ENCODE data around the gene IBA57. TPM values are rescaled to one million over a fixed set of nuclear protein-coding genes. Genes with fewer than 3 reads are reported as not detected.

IBA57 gene
- total and polyA plus RNA-seq, 8 donors: 5.3 to 13.5 (median 7.1) TPM

DNA sequence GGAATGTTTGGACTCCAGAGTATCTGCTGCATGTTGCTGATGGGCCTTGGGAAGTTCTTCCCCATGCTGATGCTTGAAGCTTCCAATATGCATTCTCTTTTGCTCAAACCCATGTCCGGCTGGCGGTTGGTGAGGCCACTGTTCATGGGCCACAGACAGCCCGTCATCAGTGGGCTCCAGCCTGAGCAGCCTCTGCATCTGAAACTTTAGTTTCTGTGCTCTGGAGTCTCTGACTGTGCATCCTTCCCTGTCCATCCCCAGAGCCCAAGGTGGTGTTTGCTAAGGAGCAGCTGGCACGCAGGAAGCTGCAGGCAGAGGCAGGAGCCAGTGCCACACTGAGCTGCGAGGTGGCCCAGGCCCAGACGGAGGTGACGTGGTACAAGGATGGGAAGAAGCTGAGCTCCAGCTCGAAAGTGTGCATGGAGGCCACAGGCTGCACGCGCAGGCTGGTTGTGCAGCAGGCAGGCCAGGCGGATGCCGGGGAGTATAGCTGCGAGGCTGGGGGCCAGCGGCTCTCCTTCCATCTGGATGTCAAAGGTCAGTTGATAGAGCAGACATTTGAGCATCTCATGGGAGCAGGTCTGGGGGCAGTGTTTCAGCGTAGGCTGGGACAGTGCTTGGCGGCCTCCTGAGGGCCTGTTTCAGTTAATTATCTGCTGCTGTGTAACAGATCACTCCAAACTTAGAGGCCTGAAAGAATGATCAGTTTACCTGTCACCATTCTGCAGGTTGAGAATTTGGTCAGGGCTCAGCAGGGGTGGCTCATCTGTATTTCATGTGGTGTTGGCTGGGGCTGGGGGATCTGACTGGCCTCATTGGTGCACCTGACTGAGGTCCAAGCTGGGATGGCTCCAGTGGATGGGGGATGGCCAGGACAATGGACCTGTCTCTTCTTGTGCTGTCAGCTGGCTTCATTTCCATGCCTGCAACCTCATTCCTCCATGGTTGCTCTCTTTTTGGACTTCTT is 58.9 kb downstream of the IBA57 start:
- Histone ChIP-seq H3K4me3 (no peak overlapping the region), H3K9me3 (peaks cover 0 to 17% of the 10 kb centered on the region in 2 donors), H3K27me3 (no peaks in the 10 kb centered on the region), H3K4me1 (peaks cover 0 to 12% of the 10 kb centered on the region in 2 donors), H3K27ac (no peak overlapping the region), H3K36me3 (peaks cover 0 to 28% of the 10 kb centered on the region in 2 donors)
- DNase-seq: no peak
- ATAC-seq: no peak
- TF ChIP-seq, protein P1, sequence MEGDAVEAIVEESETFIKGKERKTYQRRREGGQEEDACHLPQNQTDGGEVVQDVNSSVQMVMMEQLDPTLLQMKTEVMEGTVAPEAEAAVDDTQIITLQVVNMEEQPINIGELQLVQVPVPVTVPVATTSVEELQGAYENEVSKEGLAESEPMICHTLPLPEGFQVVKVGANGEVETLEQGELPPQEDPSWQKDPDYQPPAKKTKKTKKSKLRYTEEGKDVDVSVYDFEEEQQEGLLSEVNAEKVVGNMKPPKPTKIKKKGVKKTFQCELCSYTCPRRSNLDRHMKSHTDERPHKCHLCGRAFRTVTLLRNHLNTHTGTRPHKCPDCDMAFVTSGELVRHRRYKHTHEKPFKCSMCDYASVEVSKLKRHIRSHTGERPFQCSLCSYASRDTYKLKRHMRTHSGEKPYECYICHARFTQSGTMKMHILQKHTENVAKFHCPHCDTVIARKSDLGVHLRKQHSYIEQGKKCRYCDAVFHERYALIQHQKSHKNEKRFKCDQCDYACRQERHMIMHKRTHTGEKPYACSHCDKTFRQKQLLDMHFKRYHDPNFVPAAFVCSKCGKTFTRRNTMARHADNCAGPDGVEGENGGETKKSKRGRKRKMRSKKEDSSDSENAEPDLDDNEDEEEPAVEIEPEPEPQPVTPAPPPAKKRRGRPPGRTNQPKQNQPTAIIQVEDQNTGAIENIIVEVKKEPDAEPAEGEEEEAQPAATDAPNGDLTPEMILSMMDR (IDR thresholded peaks at IDR 0.05): no peak
- intact Hi-C loops (cut with DNase I): no loop called here

DNA sequence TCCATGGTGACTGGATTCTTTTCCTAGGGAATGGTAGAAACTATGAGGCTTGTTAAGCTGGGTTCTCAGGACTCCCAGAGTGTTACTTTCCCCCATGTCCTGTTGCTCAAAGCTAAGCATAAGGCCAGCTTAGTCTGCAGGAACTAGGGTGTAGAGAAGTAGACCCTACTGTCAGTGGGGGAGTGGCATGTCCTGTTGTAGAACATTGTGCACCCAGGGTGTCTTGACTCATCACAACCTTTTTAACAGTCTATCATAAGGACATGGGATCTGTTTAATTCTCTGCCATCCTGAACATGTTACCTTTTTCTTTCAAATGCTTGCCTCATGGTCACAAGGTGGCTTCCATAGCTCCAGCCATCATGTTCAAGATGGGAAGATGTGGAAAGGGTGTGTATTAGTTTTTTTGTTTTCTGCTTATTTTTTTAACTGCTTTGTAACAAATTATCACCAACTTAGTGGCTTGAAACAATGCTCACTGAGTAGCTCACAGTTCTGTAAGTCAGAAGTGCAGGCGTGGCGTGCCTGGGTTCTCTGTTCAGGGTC is 59.6 kb downstream of the IBA57 start:
- intact Hi-C loops (cut with DNase I): no loop called here
- DNase-seq (no peak), ATAC-seq (no peak)
- Histone ChIP-seq H3K4me3 (no peak overlapping the region), H3K27me3 (no peaks in the 10 kb centered on the region), H3K4me1 (peaks cover 0 to 12% of the 10 kb centered on the region in 2 donors), H3K27ac (no peak overlapping the region), H3K36me3 (peaks cover 0 to 21% of the 10 kb centered on the region in 2 donors), H3K9me3 (peaks cover 0 to 17% of the 10 kb centered on the region in 2 donors)
- TF ChIP-seq, protein P1 (IDR thresholded peaks at IDR 0.05): no peak

DNA sequence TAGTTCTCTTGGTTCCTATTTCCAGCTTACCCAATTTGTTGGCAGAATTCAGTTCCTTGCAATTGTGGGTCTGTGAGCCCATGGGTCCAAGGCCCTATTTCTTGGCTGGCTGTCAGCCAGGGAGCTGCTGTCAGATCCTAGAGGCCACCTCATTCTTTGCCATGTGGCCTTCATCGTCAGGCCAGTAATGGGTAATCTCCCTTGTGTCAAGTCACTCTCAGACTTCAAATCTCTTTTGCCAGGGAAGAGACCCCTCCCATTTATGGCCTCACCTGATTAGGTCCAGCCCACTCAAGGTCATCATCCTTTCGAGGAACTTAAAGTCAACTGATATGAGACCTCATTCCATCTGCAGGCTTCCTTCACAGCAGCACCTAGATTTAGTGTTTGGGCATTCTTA is 60.1 kb downstream of the IBA57 start:
- DNase-seq: no peak
- Histone ChIP-seq H3K9me3 (peaks cover 0 to 17% of the 10 kb centered on the region in 2 donors), H3K4me3 (no peak overlapping the region), H3K27ac (no peak overlapping the region), H3K4me1 (peaks cover 0 to 12% of the 10 kb centered on the region in 2 donors), H3K27me3 (no peaks in the 10 kb centered on the region), H3K36me3 (peaks cover 0 to 17% of the 10 kb centered on the region in 2 donors)
- no peak for ATAC-seq
- TF ChIP-seq, protein P1 (IDR thresholded peaks at IDR 0.05): no peak
- intact Hi-C loops (cut with DNase I): no loop called here

DNA sequence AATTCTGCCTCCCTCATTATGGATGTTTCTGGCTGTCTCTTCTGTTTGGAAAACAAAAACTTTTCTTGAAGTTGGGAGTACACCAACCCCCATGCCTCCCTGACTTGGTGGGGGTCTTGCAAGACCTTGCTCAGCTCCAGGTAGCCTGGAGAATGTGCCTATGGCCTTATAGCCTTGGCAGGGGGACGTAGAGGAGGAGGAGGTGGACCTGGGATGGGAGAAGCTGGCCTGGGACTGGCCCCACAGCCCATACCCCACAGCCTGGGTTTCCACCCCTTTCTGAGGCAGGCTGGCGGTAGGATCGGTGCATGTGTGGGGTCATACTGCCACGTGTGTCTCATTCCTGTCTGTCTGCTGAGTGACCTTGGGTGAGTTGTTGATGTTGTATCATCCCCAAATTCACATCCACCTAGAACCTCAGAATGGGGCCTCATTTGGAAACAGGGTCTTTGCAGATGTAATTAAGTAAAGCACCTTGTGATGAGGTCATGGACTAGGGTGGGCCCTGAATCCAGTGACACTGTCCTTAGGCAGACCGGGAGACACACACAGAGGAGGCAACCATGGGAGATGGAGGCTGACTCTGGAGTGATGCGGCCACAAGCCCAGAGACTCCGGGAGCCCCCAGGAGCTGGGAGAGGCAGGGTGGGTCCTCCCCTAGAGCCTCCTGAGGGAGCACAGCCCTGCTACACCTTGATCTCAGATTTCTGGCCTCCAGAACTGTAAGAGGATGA is 60.7 kb downstream of the IBA57 start:
- Histone ChIP-seq H3K4me1 (peaks cover 0 to 12% of the 10 kb centered on the region in 2 donors), H3K4me3 (no peak overlapping the region), H3K36me3 (peaks cover 0 to 17% of the 10 kb centered on the region in 2 donors), H3K27ac (no peak overlapping the region), H3K9me3 (peaks cover 0 to 17% of the 10 kb centered on the region in 2 donors), H3K27me3 (no peaks in the 10 kb centered on the region)
- DNase-seq: no peak
- ATAC-seq: no peak
- intact Hi-C loops (cut with DNase I): no loop called here
- TF ChIP-seq, protein P1 (IDR thresholded peaks at IDR 0.05): no peak
